K562 (cell line): ENCODE data around the gene UPF2. TPM values are rescaled to one million over a fixed set of nuclear protein-coding genes. Genes with fewer than 3 reads are reported as not detected.
A peak's percentile ranks its signal among the peaks of the same experiment; 100 is the strongest.

ENCODE experiments used
- ARHGAP35 ChIP-seq: fragments of 450-650 bp; IDR thresholded peaks from 2 replicates; pipeline ENCODE4 v1.6.1; 2018; ENCODE audit not compliant: partially characterized antibody
- BRD4 ChIP-seq: fragments of 200-600 bp; sonication (generic); IDR thresholded peaks from 2 replicates; pipeline ENCODE4 v1.6.1; 2017; ENCODE audit warnings: inconsistent platforms
- CBFA2T3 ChIP-seq: fragments of 450-650 bp; IDR thresholded peaks from 2 replicates; pipeline ENCODE4 v1.6.1; 2017
- CREM ChIP-seq: IDR thresholded peaks from 2 replicates; pipeline ENCODE4 v1.6.1; 2014; ENCODE audit warnings: antibody characterized with exemption, low read depth
- ELF4 ChIP-seq: fragments of 450-650 bp; formaldehyde crosslinking; IDR thresholded peaks from 2 replicates; pipeline ENCODE4 v1.4.0; 2022; ENCODE audit warnings: missing genetic modification characterization
- FOXK2 ChIP-seq, 2 experiments: fragments of 450-650 bp; IDR thresholded peaks in 1 of 2; conservative IDR thresholded peaks in 1 of 2; 2 replicates each; pipeline ENCODE4 v1.6.1; 2016; ENCODE audit warnings: low read depth in 2 of 2, mild to moderate bottlenecking in 1 of 2
- HDGF ChIP-seq: fragments of 450-650 bp; IDR thresholded peaks from 2 replicates; pipeline ENCODE4 v1.6.1; 2016
- HMG20B ChIP-seq: fragments of 250-450 bp; sonication (Bioruptor Pico); IDR thresholded peaks from 2 replicates; pipeline ENCODE4 v1.5.0; 2021; ENCODE audit warnings: mild to moderate bottlenecking
- KHSRP ChIP-seq: fragments of 450-650 bp; IDR thresholded peaks from 2 replicates; pipeline ENCODE4 v1.6.1; 2017
- LARP7 ChIP-seq: fragments of 450-650 bp; IDR thresholded peaks from 2 replicates; pipeline ENCODE4 v1.6.1; 2016
- NCOA1 ChIP-seq: fragments of 450-650 bp; IDR thresholded peaks from 2 replicates; pipeline ENCODE4 v1.6.1; 2016; ENCODE audit warnings: low read depth
- PCBP1 ChIP-seq: fragments of 200-400 bp; formaldehyde crosslinking; IDR thresholded peaks from 2 replicates; pipeline ENCODE4 v1.6.1; 2018; ENCODE audit warnings: mild to moderate bottlenecking, low read depth, low read length; ENCODE audit not compliant: poor library complexity, severe bottlenecking
- POLR2A ChIP-seq: fragments of 450-650 bp; conservative IDR thresholded peaks from 2 replicates; pipeline ENCODE4 v1.6.1; 2016
- PURB ChIP-seq: sonication (generic); formaldehyde crosslinking; IDR thresholded peaks from 2 replicates; pipeline ENCODE4 v1.9.0; 2021; ENCODE audit warnings: low read depth, mild to moderate bottlenecking, missing genetic modification reagents
- RREB1 ChIP-seq: fragments of 250-450 bp; sonication (Bioruptor Pico); IDR thresholded peaks from 2 replicates; pipeline ENCODE4 v1.4.0; 2020
- ZHX1 ChIP-seq: fragments of 150-350 bp; conservative IDR thresholded peaks from 2 replicates; pipeline ENCODE4 v1.6.1; 2014; ENCODE audit warnings: low read length
- ZNF143 ChIP-seq: sonication (generic); formaldehyde crosslinking; IDR thresholded peaks from 2 replicates; pipeline ENCODE4 v1.9.0; 2022; ENCODE audit warnings: mild to moderate bottlenecking, missing genetic modification reagents
- ZNF436 ChIP-seq: fragments of 250-450, 450-650 bp; sonication (Bioruptor Pico); formaldehyde crosslinking; IDR thresholded peaks from 2 replicates; pipeline ENCODE4 v1.7.0; 2020; ENCODE audit warnings: mild to moderate bottlenecking
- polyA plus RNA-seq, 8 experiments: library from polyadenylated mRNA; depleted of rRNA in 4 of 8; stranded (reverse) in 5 of 8; unstranded in 3 of 8; fragments of >200 nt; fragmentation: Nextera tagmentation in 2 of 8; fragmentation: Illumina TruSeq in 1 of 8; extraction: Ambion mirVana in 2 of 8; extraction: Trizol in 1 of 8; gene quantifications; 2 replicates each; pipeline versions ENCODE4 v1.2.1 to v1.2.3, GENCODE V29; 2011 to 2014; ENCODE audit warnings: inconsistent platforms in 1 of 8, missing spikeins in 1 of 8
- total RNA-seq, 7 experiments: library from RNA; depleted of rRNA in 6 of 7; stranded (reverse); fragments of >200 nt in 6 of 7; fragmentation: Illumina TruSeq in 2 of 7; extraction: Trizol in 2 of 7; gene quantifications; 2 replicates each; pipeline versions ENCODE4 v1.2.1 to v1.2.3, GENCODE V29; 2011 to 2021; ENCODE audit warnings: low replicate concordance in 1 of 7
- TF ChIP-seq, protein P1 (sequence below): sonication (generic); formaldehyde crosslinking; IDR thresholded peaks from 2 replicates; pipeline ENCODE4 v1.8.1; 2022; ENCODE audit warnings: missing genetic modification reagents

UPF2 gene
- total and polyA plus RNA-seq, 9 of the 15 experiments (the other 6 are each of a cell fraction or from before 2014, with no cell fraction given), result 13.9 to 37.7 (median 23.7) TPM

- TF ChIP-seq NCOA1 (no peak), POLR2A (peak; percentile 84), CBFA2T3 (no peak), PURB (CRISPR knock-in tag) (no peak), PCBP1 (peak; percentile 33), ELF4 (no peak), BRD4 (no peak), LARP7 (no peak), CREM (peak; percentile 26; the same call in 1 of the 2 replicates), RREB1 (CRISPR knock-in tag) (no peak), ZNF143 (CRISPR knock-in tag) (peak; percentile 59; the same call in 1 of the 2 replicates), FOXK2 (conservative IDR thresholded peaks at IDR 0.05 in 1 of 2, IDR thresholded peaks at IDR 0.05 in 1 of 2; ENCODE audit: low read depth in 2 of 2) (peak; percentile 87 to 89), HDGF (no peak), ZNF436 (no peak), ARHGAP35 (no peak), KHSRP (no peak), HMG20B (CRISPR knock-in tag) (no peak), ZHX1 (no peak)
- TF ChIP-seq, protein P1, sequence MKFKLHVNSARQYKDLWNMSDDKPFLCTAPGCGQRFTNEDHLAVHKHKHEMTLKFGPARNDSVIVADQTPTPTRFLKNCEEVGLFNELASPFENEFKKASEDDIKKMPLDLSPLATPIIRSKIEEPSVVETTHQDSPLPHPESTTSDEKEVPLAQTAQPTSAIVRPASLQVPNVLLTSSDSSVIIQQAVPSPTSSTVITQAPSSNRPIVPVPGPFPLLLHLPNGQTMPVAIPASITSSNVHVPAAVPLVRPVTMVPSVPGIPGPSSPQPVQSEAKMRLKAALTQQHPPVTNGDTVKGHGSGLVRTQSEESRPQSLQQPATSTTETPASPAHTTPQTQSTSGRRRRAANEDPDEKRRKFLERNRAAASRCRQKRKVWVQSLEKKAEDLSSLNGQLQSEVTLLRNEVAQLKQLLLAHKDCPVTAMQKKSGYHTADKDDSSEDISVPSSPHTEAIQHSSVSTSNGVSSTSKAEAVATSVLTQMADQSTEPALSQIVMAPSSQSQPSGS (CRISPR knock-in tag), result no peak
Measured at GRCh38 chr10:12068449-12069269, 26.1 kb upstream of the UPF2 start, which contains the start of gene DHTKD1 (continued).
